GM19328 (cell line): ENCODE data around the gene ALCAM.

Experiments
- ATAC-seq: cut with Tn5 transposase; IDR thresholded peaks from one replicate; pipeline ENCODE4 v1.9.1; 2021; ENCODE audit warnings: mild to moderate bottlenecking, moderate library complexity; ENCODE audit not compliant: unreplicated experiment

Gene ALCAM

DNA sequence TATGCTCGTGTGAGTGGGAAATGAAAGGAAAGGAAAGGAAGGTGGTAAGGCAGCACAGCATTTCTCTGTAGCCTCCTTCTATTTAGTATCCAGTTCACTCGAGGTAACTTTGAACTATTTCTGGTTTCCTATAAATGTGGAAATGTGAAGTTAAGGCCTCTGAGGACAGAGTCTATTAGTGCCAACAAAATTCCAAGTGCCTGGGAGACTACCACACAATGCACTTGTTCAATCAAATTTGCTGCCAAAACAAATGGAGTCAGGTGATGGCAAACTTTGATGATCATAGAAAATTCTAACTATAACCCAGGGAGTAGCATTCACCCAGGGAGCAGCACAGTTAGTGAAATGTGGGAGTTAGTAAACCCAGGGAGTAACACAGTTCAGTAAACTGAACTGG, 155.1 kb downstream of the ALCAM start:
- ATAC-seq = no peak

- no peak for ATAC-seq
Observed at GRCh38 chr3:105523501-105523900, 156.8 kb downstream of the ALCAM start.

- ATAC-seq = no peak
Observed at GRCh38 chr3:105525531-105525930, 158.8 kb downstream of the ALCAM start.

DNA sequence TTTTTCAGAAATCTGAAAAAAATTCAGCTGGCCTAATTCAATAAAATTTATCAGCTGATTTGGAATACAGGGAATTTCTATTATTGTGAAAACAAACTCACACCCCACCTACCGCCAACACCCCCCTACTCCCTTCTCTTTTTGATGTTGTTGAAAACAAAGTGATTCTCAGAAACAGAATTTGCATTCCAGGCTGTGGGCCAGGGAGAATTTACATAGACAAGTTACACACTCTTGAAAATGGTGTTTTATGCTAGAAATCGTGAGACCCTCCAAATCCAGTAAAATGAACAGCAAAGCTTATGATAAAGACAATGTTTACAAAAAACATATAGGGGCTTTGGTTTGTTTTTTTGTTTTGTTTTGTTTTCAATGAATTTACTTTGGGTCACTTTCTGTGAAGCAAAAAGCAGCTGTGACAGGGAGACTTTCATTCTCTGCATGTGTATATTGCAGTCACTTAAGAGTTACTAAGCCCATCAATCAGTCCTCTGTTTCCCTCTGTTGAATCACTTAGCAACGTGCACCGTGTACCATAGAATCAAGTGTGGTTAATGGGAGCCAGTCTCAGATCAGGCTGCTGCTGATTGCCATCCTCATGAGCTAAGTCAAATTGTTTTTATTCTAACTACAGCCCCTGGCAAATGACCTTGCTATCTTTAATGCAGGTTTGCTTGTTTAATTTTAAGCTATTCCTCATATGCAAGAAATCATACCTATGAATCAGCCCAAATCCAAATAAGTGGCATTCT, 159.8 kb downstream of the ALCAM start:
- ATAC-seq = no peak

- ATAC-seq = no peak
Observed at GRCh38 chr3:105527535-105527934, 160.8 kb downstream of the ALCAM start.

DNA sequence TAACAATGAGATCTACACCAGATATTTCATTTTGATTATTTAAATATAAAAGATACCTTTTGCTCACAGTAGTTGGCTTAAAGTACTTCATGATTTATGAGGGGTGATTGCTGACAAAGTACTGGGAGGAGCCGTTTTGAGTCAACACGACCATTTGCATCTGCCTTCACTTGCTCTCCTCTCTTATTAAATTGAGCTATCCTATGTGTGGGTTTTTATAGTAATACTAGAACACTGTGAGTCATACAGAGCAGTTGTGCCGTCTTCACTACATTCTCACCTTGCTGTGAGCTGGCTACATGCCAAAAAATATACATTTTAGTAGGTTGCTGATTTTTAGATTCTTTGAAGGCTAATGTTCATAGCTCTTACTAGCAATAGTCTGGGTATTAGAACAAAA, 161.2 kb downstream of the ALCAM start:
- no peak for ATAC-seq

- no peak for ATAC-seq
Observed at GRCh38 chr3:105528955-105529354, 162.2 kb downstream of the ALCAM start.

GRCh38 chr3:105529456-105529855, 162.7 kb downstream of the ALCAM start:
- ATAC-seq = no peak

- no peak for ATAC-seq
Observed at GRCh38 chr3:105532251-105532650, 165.5 kb downstream of the ALCAM start.

GRCh38 chr3:105533960-105534359, 167.3 kb downstream of the ALCAM start:
- no peak for ATAC-seq

DNA sequence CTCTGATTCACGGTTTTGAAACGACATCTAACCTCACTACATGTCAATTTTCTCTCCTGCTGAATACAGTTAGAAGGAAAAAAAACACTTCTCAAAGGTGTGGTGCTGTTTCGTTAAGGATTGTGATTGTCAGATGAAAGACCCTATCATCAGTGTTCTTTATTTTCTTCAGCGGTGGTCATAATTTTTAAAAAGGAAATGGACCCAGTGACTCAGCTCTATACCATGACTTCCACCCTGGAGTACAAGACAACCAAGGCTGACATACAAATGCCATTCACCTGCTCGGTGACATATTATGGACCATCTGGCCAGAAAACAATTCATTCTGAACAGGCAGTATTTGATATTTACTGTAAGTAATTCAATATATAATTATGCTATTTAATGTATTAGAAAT, 167.8 kb downstream of the ALCAM start:
- ATAC-seq = no peak

- no peak for ATAC-seq
Observed at GRCh38 chr3:105537371-105538080, 170.8 kb downstream of the ALCAM start.

DNA sequence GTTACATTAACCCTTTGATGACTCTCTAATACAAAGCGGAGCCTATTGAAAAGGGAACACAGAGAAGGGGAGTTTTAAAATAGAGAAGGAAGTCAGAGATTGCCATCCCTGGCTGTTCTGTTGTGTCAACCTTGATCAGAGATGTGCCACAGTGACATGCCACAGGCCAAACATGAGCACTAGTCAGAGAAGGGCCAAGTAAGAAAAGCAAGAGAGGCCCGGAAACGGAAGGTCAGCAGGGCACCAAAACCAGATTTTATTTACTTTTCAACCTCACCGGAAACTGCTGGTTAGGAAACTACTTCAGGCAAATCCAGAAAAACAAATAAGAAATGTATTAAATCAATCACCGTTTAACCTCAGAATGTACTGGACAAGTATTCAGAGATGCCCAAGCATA, 171.8 kb downstream of the ALCAM start:
- ATAC-seq = no peak

DNA sequence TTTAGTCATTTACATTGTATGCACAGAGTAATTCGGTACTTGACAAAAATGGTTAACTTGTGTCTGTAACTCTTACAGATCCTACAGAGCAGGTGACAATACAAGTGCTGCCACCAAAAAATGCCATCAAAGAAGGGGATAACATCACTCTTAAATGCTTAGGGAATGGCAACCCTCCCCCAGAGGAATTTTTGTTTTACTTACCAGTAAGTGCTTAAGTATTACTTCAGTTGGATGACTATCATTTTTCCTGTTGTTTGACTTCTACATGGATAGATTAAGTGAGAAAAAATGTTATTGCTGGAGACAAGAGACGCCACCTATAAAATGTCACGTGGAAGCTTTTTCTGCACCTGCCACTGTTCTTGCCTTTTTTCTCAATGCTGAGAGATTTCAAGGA, 173.2 kb downstream of the ALCAM start:
- no peak for ATAC-seq

GRCh38 chr3:105542282-105543019, 175.7 kb downstream of the ALCAM start:
- ATAC-seq = no peak

DNA sequence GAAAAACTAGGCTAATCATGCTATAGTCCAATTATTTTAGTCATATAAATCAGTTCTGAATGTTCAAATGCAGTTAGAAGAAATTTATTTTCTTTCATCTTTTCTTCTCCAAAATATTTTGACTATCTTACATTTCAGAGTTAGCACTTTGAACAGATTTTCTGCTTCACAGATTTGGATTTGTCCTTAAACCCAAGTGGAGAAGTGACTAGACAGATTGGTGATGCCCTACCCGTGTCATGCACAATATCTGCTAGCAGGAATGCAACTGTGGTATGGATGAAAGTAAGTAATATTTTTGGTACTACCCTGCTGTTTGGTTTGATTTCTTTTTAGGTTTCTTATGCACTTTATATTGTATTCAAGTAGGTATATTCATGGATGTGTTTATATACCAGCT, 178.3 kb downstream of the ALCAM start:
- no peak for ATAC-seq

- no peak for ATAC-seq
Observed at GRCh38 chr3:105553851-105554250, 187.1 kb downstream of the ALCAM start.

DNA sequence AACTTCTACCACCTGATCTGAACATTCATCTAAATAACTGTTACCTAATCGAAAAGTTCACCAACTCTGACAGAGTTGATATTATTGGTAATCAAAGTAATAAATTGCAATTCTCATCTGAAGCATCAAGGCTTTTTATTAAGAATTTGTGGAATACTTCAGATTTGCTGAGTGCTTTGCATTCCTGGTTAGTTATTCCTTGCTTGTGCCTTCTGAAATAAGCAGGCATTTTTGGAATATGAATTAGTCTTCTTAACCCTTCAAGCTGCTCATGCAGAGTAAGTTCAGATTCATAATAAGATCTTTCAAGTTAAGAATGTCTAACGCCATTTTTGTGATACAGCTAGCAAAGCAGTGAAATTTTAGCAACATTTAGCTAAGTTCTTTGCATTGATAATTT, 188.5 kb downstream of the ALCAM start:
- ATAC-seq = no peak

DNA sequence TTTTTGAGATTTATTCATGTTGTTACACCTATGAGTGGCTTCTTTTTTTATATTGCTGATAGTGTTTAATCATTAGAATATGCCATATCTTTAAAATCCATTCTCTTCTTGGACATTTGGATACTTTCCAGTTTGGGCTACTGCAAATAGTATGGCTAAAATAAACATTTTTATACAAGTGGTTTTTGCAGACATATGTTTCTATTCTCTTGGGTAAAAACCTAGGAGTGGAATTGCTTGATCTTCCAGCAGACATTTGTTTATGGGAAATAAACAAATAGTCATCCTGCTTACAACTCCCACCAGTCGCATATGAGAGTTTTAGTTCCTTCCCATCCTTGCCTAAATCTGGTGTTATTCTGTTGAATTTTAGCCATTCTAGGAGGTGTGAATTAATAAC, 193.1 kb downstream of the ALCAM start:
- no peak for ATAC-seq

- no peak for ATAC-seq
Observed at GRCh38 chr3:105561876-105562275, 195.2 kb downstream of the ALCAM start.

DNA sequence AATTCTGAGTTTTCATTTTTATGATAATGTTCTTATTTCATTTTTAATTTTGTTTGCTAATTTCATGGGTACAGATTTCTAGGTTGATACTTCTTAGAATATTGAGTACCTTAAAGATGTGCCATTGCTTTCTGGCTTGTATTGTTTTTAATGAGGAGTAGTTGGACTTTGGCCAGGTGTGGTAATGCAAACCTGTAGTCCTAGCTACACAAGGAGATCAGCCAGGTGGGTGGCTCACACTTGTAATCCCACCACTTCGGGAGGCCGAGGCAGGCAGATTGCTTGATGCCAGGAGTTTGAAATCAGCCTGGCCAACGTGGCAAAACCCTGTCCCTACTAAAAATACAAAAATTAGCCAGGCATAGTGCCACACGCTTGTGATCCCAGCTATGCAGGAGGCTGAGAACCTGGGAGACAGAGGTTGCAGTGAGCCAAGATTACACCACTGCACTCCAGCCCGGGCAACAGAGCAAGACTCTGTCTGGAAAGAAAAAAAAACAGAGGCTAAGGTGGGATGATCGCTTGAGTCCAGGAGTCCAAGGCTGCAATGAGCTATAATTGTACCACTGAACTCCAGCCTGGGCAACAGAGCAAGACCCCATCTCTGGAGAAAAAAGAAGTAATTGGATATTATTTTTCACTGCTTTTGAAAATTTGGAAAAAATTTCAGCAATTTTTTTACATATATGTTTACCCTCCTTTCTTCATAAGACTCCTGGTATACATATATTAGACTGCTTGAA, 198.0 kb downstream of the ALCAM start:
- no peak for ATAC-seq
